Right ventricle myocardium superior (tissue), 1 donor: ENCODE results near the gene PLLP. TPM values are rescaled to one million over a fixed set of nuclear protein-coding genes. Genes with fewer than 3 reads are reported as not detected.
A peak's percentile ranks its signal among the peaks of the same experiment; 100 is the strongest.

Source experiments
- ATAC-seq: fragments of 200-7000 bp; cut with Tn5 transposase; one replicate; pipeline ENCODE4 v1.9.1; 2020; ENCODE audit warnings: mild to moderate bottlenecking; ENCODE audit not compliant: poor library complexity
- DNase-seq: peaks from one replicate; pipeline ENCODE4 v3.0.0-alpha.2; 2020
- intact Hi-C: fragments of 100-400 bp; cut with DNase I; formaldehyde crosslinking; loops from one replicate; pipeline ENCODE4 v1.11.2; 2022
- long read RNA-seq: library from polyadenylated mRNA; unstranded; transcript quantifications from one replicate; pipeline ENCODE4 v2.0.0, GENCODE V29; 2021
- total RNA-seq: library from RNA; stranded (reverse); fragmentation: NEBNext Ultra II Directional; extraction: Animal tissue kit (Norgen Biotek cat#: 25700); gene quantifications from one replicate; pipeline ENCODE4 v1.2.1, GENCODE V29; 2021
- donor health status: DM: no; HTN: yes; CAD: no; lungs with severe emphysema.

Gene PLLP
- total RNA-seq = 3.2 TPM
- long read RNA-seq, transcript PLLP-201 (4 exons, 1,512 nt) = major isoform, 6 of 6 reads
- long read RNA-seq, partial matches to known transcripts = 0 of 6 reads
- long read RNA-seq, other reads (novel, unspliced or antisense) = 0 of 6 reads

- no peak for DNase-seq
These were observed at the start of gene PLLP for GRCh38 chr16:57284209-57284951. Gene PLLP (minus strand): TSS chr16:57284672. CDS start chr16:57284540, 132 bp downstream.

GRCh38 chr16:57333402-57333801 is 48.9 kb upstream of the PLLP start:
- ATAC-seq = no peak
- intact Hi-C loops = no loop called here
- no peak for DNase-seq

More at GRCh38 chr16:57284209-57284951, at the start of gene PLLP:
- peak; percentile 87 for ATAC-seq
- intact Hi-C loops = no loop called here

- ATAC-seq (no peak), DNase-seq (no peak)
- intact Hi-C loops = no loop called here
These were observed 46.9 kb upstream of the PLLP start for GRCh38 chr16:57331355-57331754.

DNA sequence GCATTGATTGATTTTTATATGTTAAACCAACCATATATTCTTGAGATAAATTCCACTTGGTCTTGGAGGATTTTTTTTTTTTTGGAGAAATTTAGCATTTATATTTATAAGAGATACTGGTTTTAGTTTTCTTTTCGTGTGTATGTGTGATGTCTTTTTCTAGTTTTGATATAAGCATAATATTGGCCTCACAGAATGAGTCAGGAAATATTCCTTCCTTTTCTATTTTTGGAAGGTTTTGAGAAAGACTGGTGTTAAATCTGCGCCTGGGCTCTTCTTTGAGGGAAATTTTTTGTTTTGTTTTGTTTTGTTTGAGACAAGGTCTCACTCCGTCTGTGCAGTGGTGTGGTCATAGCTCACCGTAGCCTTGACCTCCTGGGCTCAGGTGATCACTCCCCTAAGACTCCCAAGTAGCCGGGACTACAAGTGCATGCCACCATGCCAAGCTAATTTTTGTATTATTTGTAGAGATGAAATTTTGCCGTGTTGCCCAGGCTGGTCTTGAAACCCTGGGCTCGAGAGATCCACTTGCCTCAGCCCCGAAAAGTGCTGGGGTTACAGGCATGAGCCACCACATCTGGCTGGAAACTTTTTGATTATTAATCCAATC is 45.4 kb upstream of the PLLP start:
- intact Hi-C loops = no loop called here
- ATAC-seq (no peak), DNase-seq (no peak)

- DNase-seq (no peak), ATAC-seq (no peak)
- intact Hi-C loops = no loop called here
These were observed 41.0 kb upstream of the PLLP start for GRCh38 chr16:57325458-57325857.

DNA sequence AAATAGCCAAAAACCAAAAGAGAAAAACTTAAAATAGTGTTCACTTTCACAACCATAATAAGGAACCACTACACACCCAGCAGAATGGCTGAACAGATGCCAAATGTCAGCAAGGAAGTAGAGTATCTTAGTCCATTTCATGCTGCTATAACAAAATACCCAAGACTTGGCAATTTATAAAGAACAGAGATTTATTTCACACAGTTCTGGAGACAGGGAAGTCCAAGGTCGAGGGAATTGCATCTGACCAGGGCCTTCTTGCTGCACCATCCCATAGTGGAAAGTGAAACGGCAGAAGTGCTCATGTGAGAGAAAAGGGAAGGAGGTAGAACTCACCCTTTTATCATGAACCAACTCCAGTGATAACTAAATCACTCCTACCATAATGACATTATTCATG is 40.3 kb upstream of the PLLP start:
- intact Hi-C loops = no loop called here
- ATAC-seq (no peak), DNase-seq (no peak)

DNA sequence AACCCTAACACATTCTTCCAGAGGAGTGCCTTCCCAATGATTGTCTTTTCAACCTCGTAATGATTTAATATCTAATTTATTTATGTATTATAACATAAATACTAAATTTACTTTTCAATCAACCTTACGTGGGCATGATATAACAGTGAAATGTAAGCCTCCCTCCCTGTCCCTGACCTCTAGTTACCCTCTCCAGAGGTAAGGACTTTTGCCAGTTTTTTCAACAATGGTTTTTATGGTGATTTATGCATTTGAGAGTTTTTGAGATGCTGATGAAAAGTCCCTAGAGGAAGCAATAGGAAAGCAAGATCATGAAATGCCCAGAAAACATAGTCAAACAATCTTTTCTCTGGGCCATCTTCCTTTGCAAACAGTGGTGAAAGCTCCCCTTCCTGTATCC is 35.2 kb upstream of the PLLP start:
- intact Hi-C loops = no loop called here
- no peak for ATAC-seq
- no peak for DNase-seq

DNA sequence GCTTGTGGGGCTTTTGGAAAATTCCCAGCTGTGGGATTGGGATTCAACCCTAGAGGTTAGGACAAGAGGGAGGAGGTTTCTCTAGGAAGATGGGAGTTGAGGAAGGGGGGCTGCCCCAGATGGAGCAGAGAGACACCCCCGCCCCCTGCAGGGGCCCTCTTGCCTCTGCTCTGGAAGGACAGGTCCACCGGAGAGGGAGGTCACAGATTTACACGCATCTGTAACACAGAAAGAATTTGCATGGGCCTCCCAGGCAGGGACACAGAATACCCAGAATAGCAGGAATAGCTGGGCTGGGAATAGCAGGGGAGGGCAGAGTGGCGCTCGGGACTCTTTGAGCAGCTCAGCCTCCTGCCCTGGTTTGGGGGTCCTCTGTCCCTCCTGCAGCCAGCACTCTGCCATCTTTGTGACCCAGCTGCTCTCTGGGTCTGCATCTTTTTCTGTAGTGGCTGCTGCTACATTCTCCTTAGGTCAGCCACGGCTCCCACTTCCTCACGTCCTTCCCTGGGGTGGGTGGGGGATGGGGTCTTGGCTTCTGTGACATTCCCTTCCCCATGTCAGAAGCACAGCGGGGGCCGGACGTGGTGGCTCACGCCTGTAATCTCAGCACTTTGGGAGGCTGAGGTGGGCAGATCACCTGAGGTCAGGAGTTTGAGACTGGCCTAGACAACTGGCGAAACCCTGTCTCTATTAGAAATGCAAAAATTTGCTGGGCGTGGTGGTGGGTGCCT is 33.9 kb upstream of the PLLP start:
- ATAC-seq = peak; percentile 68
- no peak for DNase-seq

DNA sequence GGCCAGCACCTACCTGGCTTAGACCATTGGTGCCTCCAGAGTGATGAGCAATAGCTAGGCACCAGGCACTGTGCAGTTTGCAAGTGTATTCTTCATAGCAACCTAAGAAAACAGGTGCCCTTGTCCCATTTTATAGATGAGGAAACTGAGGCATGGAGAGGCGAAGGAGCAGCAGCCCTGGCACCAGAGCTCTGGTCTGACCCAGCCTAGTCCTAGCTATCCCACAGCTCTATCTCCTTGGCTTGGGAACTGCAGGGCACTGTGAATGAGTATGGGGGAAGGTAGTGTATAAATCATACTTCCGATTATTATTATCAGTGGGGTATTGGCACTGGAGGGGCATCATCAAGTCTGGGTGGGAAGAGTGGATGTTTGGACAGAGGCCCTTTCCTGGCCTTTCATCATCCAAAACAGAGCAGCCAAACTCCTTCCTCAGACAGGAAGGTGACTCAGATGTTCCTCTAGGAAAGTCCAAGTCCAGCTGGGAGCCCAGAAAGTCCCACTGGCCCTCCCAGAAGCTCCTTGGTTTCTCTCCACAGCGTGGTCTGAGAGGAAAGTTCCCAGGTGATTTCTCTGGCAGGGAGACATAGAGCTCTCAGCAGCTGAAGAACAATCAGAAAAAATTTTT is 32.0 kb upstream of the PLLP start:
- DNase-seq = no peak
- intact Hi-C loops = no loop called here

More for the DNA sequence above, 33.9 kb upstream of the PLLP start:
- intact Hi-C loops = no loop called here

GRCh38 chr16:57315416-57315815 is 30.9 kb upstream of the PLLP start:
- DNase-seq (no peak), ATAC-seq (no peak)
- intact Hi-C loops = no loop called here

More for the DNA sequence above, 32.0 kb upstream of the PLLP start:
- peak; percentile 36 for ATAC-seq

- intact Hi-C loops = no loop called here
- DNase-seq (no peak), ATAC-seq (no peak)
These were observed 29.8 kb upstream of the PLLP start for GRCh38 chr16:57314161-57314785.

GRCh38 chr16:57313509-57313908 is 29.0 kb upstream of the PLLP start:
- DNase-seq (no peak), ATAC-seq (no peak)
- intact Hi-C loops = no loop called here

- ATAC-seq (no peak), DNase-seq (no peak)
- intact Hi-C loops = no loop called here
These were observed 26.3 kb upstream of the PLLP start for GRCh38 chr16:57310801-57311200.

DNA sequence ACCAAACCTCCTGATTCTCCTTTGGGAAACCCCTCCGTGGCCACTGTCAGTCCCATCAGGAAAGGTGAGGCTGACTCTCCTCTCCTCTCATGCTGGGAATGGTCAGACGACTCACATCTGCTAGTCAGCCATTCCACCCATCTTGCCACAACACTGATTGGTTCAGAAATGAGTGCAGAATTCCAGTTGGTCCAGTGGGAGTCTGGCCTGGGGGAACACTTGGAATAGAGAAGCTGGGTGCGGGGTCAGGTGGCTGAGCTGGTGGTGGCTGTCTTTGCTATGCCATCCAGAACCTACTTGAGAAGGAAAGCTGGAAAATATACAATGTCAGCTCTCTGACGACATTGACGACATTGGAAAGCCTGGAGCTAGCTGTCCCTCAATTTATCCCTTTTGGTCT is 23.6 kb upstream of the PLLP start:
- no peak for ATAC-seq
- intact Hi-C loops = no loop called here

DNA sequence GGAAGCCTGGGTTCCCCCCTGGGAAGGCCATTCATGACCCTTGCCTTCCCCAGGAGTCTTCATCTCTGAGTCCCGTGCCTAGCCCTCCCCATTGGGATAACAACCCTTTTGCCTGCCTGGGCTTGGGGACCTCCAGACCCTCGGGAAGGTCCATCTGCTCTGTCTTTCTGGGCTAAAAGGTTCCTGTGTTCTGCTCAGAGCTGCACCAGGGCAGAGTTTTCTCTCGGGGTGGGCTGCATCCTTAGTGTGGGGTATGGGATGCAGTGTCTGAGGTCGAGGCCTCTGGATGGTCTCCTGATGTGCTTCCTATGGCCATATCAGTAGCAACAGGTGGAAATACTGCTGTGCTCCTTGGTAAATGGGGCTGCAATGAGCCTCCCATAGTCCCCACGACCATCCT is 22.9 kb upstream of the PLLP start:
- no peak for ATAC-seq
- intact Hi-C loops = no loop called here
- DNase-seq = no peak

More for the DNA sequence above, 23.6 kb upstream of the PLLP start:
- DNase-seq = no peak

DNA sequence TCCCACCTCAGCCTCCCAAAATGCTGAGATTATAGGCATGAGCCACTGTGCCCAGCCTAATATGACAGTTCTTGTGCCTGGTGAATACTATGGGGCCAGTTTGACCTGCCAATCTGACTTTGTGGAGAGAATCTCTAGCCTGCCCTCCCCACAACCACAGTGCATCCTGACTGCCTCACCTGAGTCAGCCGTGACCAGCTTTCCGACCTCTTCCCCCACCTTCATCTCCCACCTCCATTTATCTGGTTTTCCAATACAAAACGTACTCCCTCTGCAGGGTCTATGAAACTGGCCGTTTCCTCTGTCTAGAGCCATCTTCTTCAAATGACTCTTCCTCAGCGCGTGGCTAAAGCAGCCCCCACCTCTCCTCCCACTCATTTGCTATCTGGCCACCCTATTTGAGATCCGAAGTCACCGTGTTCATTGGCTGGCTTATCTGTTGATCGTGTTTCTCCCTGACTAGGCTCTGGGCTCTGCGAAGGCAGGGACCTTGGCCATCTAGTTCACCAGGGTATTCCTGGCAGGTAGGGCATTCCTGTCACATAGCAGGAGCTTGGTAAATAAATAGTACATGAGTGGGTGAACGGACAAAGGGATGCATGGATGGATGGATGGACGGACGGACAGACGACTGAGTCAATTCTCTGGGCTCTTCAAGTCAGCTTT is 22.3 kb upstream of the PLLP start:
- intact Hi-C loops = no loop called here
- DNase-seq = peak; percentile 14
- no peak for ATAC-seq

DNA sequence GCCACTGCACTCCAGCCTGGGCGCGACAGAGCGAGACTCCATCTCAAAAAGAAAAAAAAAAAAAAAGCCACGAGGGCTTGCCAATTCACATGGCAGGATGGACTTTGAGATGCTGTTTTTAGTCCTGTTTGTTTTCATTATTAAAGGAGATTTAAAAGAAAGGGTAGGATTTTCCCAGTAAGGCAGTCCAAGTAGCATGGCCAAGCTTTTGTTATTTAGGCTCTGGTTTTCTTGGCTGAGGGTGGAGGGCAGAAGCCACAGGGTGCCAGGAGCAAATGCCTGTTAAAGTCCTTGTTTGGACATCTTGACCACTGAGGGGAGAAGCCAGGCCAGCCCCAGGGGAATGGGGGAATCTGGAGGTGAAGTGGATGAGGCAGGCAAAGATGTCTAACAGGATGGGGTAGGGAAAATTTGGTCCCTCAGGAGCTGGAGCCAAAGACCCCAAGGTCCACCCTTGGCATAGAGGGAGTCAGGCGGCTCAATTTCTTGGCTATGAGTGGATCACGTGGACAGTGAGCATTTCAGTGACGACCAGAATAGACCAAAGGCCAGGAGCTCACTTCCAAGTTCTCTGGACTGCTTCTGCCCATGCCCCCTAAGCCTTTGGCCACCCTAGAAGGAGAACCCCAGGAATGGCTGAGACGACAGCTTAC is 20.8 kb upstream of the PLLP start:
- ATAC-seq (no peak), DNase-seq (peak; percentile 42)
- intact Hi-C loops = no loop called here
